A549 (cell line): ENCODE results near the gene PDF. TPM values are rescaled to one million over a fixed set of nuclear protein-coding genes. Genes with fewer than 3 reads are reported as not detected.

Experiments
- ATAC-seq, 2 experiments: fragments of 200-7000 bp in 1 of 2; fragments of >200 bp in 1 of 2; cut with Nextera tagmentation in 1 of 2; cut with Tn5 transposase in 1 of 2; 3 replicates each; pipeline versions ENCODE4 v1.8.0 to v1.9.1; 2018 to 2020; ENCODE audit warnings: mild to moderate bottlenecking in 1 of 2, moderate library complexity in 1 of 2
- CTCF ChIA-PET: fragments of 300-600 bp; sonication (Branson Sonifier 250); formaldehyde crosslinking; extraction: SDS; loops from one replicate; lab custom pipeline; 2021; ENCODE audit warnings: antibody characterized with exemption, inconsistent platforms; lab: Yijun Ruan, JAX
- POLR2A ChIA-PET: fragments of 350-600 bp; formaldehyde crosslinking; extraction: SDS; loops from one replicate; lab custom pipeline; 2021; ENCODE audit warnings: antibody characterized with exemption, inconsistent platforms; lab: Yijun Ruan, JAX
- DNase-seq, 2 experiments: peaks; one replicate each; pipeline versions ENCODE4 v3.0.0 to v3.0.0-alpha.2; 2011 to 2016; ENCODE audit warnings: low read depth in 1 of 2, low spot score in 1 of 2
- FAIRE-seq: peaks from 2 replicates; lab custom pipeline; 2011; peaks lifted over from hg19 to GRCh38; lab: Jason Lieb, UNC
- H3K27ac ChIP-seq, 2 experiments: fragments of >200 bp; sonication (Bioruptor Twin); formaldehyde crosslinking; 3 replicates each; pipeline ENCODE4 v1.5.1; 2016 to 2017
- H3K4me1 ChIP-seq: fragments of >200 bp; sonication (Bioruptor Twin); formaldehyde crosslinking; 3 replicates; pipeline ENCODE4 v1.6.1; 2016
- H3K4me2 ChIP-seq: fragments of >200 bp; sonication (Bioruptor Twin); formaldehyde crosslinking; 3 replicates; pipeline ENCODE4 v1.6.1; 2016
- H3K4me3 ChIP-seq: fragments of >200 bp; sonication (Bioruptor Twin); formaldehyde crosslinking; 3 replicates; pipeline ENCODE4 v1.5.1; 2016
- H3K9me3 ChIP-seq: fragments of >200 bp; sonication (Bioruptor Twin); formaldehyde crosslinking; 3 replicates; pipeline ENCODE4 v1.6.1; 2016
- CBX2 ChIP-seq: fragments of 200-600 bp; sonication (generic); IDR thresholded peaks from 2 replicates; pipeline ENCODE4 v1.6.1; 2016; ENCODE audit warnings: low read depth, mild to moderate bottlenecking, borderline replicate concordance
- CBX8 ChIP-seq: fragments of 200-600 bp; sonication (generic); IDR thresholded peaks from 2 replicates; pipeline ENCODE4 v1.6.1; 2016
- CEBPB ChIP-seq, 2 experiments: fragments of >200 bp in 1 of 2; sonication (Bioruptor Twin) in 1 of 2; formaldehyde crosslinking in 1 of 2; IDR thresholded peaks; 2 replicates each; pipeline ENCODE4 v1.6.1; 2012 to 2016
- CHD2 ChIP-seq: fragments of 150-350 bp; IDR thresholded peaks from 2 replicates; pipeline ENCODE4 v1.6.1; 2014; ENCODE audit warnings: low read length; ENCODE audit not compliant: partially characterized antibody
- CHD4 ChIP-seq: fragments of 200-600 bp; sonication (generic); IDR thresholded peaks from 2 replicates; pipeline ENCODE4 v1.6.1; 2016; ENCODE audit warnings: antibody characterized with exemption, mild to moderate bottlenecking, borderline replicate concordance
- EHF ChIP-seq: fragments of 250-450 bp; sonication (Bioruptor Pico); IDR thresholded peaks from 2 replicates; pipeline ENCODE4 v1.5.0; 2020; ENCODE audit warnings: mild to moderate bottlenecking
- FOXS1 ChIP-seq: fragments of 250-450 bp; sonication (Bioruptor Pico); IDR thresholded peaks from 2 replicates; pipeline ENCODE4 v1.5.0; 2020; ENCODE audit warnings: mild to moderate bottlenecking, moderate library complexity
- GATA3 ChIP-seq: IDR thresholded peaks from 2 replicates; pipeline ENCODE4 v1.6.1; 2012; ENCODE audit warnings: borderline replicate concordance
- HOXA7 ChIP-seq: fragments of 250-450 bp; sonication (Bioruptor Pico); IDR thresholded peaks from 2 replicates; pipeline ENCODE4 v1.5.0; 2020; ENCODE audit warnings: mild to moderate bottlenecking, moderate library complexity
- JUN ChIP-seq, 2 experiments: fragments of >200 bp; sonication (Bioruptor Twin); formaldehyde crosslinking; IDR thresholded peaks; 2 replicates in 1 of 2; 3 replicates in 1 of 2; pipeline ENCODE4 v1.6.1; 2016 to 2017
- KDM5A ChIP-seq: fragments of 200-600 bp; sonication (generic); IDR thresholded peaks from 2 replicates; pipeline ENCODE4 v1.6.1; 2016; ENCODE audit warnings: antibody characterized with exemption, mild to moderate bottlenecking
- MAFK ChIP-seq: fragments of 450-650 bp; IDR thresholded peaks from 2 replicates; pipeline ENCODE4 v1.6.1; 2014; ENCODE audit not compliant: partially characterized antibody
- MAZ ChIP-seq: fragments of 150-350 bp; IDR thresholded peaks from 2 replicates; pipeline ENCODE4 v1.6.1; 2014; ENCODE audit warnings: antibody characterized with exemption, low read depth, low read length, borderline replicate concordance
- MYC ChIP-seq: IDR thresholded peaks from 2 replicates; pipeline ENCODE4 v1.6.1; 2012; ENCODE audit warnings: mild to moderate bottlenecking, inconsistent platforms, low read length, improper control_type of control experiment, borderline replicate concordance
- NFE2L2 ChIP-seq: fragments of 150-350 bp; conservative IDR thresholded peaks from 2 replicates; pipeline ENCODE4 v1.6.1; 2014; ENCODE audit warnings: low read length
- NPAS2 ChIP-seq: fragments of 250-450 bp; sonication (Bioruptor Pico); IDR thresholded peaks from 2 replicates; pipeline ENCODE4 v1.8.0; 2022; ENCODE audit warnings: mild to moderate bottlenecking, moderate library complexity, borderline replicate concordance
- POLR2A ChIP-seq: IDR thresholded peaks from 2 replicates; pipeline ENCODE4 v1.6.1; 2012; ENCODE audit warnings: mild to moderate bottlenecking, low read length
- RAD21 ChIP-seq, 2 experiments: fragments of >200 bp in 1 of 2; sonication (Bioruptor Twin) in 1 of 2; formaldehyde crosslinking in 1 of 2; IDR thresholded peaks in 1 of 2; conservative IDR thresholded peaks in 1 of 2; 2 replicates in 1 of 2; 3 replicates in 1 of 2; pipeline ENCODE4 v1.6.1; 2012 to 2018; ENCODE audit warnings: inconsistent platforms in 1 of 2
- RCOR1 ChIP-seq: fragments of 150-350 bp; IDR thresholded peaks from 2 replicates; pipeline ENCODE4 v1.6.1; 2014; ENCODE audit warnings: antibody characterized with exemption, low read length, low read depth
- TFCP2L1 ChIP-seq: fragments of 250-450 bp; sonication (Bioruptor Pico); IDR thresholded peaks from 2 replicates; pipeline ENCODE4 v1.5.0; 2021; ENCODE audit warnings: mild to moderate bottlenecking
- ZNF302 ChIP-seq: fragments of 250-450 bp; sonication (Bioruptor Pico); IDR thresholded peaks from 2 replicates; pipeline ENCODE4 v1.9.0; 2021; ENCODE audit warnings: inconsistent platforms, mild to moderate bottlenecking, moderate library complexity
- WGBS: methylation state at CpG from one replicate; pipeline ENCODE4 v1.1.6; 2017; ENCODE audit errors: missing lambda C conversion rate; 5-methylcytosine and 5-hydroxymethylcytosine counted together
- polyA plus RNA-seq, 4 experiments: library from polyadenylated mRNA; depleted of rRNA in 3 of 4; stranded (reverse); fragments of >200 nt; fragmentation: RNase III in 1 of 4; extraction: RNeasy Plus Mini Kit Qiagen cat#74134 plus additional on column Dnase treatment in 1 of 4; gene quantifications; 2 replicates in 3 of 4; 3 replicates in 1 of 4; pipeline ENCODE4 v1.2.3, GENCODE V29; 2011 to 2017
- TF ChIP-seq, protein P1 (sequence below): fragments of 250-450 bp; sonication (Bioruptor Pico); IDR thresholded peaks from 2 replicates; pipeline ENCODE4 v1.5.0; 2021; ENCODE audit warnings: mild to moderate bottlenecking, moderate library complexity, borderline replicate concordance
- TF ChIP-seq, protein P2 (sequence below): fragments of 150-350 bp; IDR thresholded peaks from 2 replicates; pipeline ENCODE4 v1.6.1; 2014; ENCODE audit warnings: low read depth, mild to moderate bottlenecking, low read length
- TF ChIP-seq, protein P3 (sequence below): IDR thresholded peaks from 2 replicates; pipeline ENCODE4 v1.6.1; 2012; ENCODE audit warnings: low read depth, borderline replicate concordance
- TF ChIP-seq, protein P4 (sequence below): fragments of 250-450 bp; sonication (Bioruptor Pico); IDR thresholded peaks from 2 replicates; pipeline ENCODE4 v1.5.0; 2020; ENCODE audit warnings: low read depth, mild to moderate bottlenecking, moderate library complexity
- TF ChIP-seq, protein P5 (sequence below): fragments of >200 bp; sonication (Bioruptor Twin); formaldehyde crosslinking; IDR thresholded peaks from 2 replicates; pipeline ENCODE4 v1.6.1; 2016

Gene PDF
- polyA plus RNA-seq, 2 of the 4 experiments (the other 2 are of a cell fraction), result 16.1 to 29.1 TPM

DNA sequence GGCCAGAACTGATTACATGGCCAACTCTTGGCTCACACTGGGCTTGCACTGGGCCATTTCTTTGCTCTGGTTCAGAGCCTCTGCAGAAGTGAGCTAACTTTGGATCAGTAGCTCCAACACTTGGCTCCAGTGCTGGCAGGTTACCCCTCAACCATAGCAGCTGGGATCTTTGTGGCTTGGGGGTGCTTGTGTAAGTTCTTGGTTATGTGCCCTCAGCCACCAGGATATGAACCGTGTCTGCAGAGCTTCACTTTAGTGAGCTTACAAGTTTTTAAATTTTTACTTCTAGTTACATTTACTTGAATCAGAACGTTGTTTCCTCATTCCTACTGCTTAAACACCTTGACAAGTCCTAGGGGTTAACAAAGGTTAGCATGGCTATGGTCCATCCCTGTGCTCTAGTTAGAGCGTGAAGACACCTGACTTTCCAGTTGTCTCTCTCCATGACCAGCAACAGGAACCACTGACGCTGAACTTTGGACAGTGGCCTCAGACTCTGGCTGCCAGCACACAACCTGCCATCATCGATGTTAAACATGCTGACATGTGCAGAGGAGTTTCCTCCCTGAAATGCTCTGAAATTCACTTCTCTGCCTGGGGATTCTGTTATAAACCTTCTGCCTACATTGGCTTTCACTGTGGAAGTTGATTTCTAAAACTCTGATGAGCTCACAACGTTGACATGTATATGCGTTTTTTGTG lies 4.1 kb downstream of the PDF start:
- TF ChIP-seq TFCP2L1 (CRISPR knock-in tag) (no peak), MYC (no peak), HOXA7 (CRISPR knock-in tag) (no peak), POLR2A (no peak), MAFK (no peak), KDM5A (no peak), FOXS1 (CRISPR knock-in tag) (no peak), CHD4 (no peak)
- TF ChIP-seq, protein P1, sequence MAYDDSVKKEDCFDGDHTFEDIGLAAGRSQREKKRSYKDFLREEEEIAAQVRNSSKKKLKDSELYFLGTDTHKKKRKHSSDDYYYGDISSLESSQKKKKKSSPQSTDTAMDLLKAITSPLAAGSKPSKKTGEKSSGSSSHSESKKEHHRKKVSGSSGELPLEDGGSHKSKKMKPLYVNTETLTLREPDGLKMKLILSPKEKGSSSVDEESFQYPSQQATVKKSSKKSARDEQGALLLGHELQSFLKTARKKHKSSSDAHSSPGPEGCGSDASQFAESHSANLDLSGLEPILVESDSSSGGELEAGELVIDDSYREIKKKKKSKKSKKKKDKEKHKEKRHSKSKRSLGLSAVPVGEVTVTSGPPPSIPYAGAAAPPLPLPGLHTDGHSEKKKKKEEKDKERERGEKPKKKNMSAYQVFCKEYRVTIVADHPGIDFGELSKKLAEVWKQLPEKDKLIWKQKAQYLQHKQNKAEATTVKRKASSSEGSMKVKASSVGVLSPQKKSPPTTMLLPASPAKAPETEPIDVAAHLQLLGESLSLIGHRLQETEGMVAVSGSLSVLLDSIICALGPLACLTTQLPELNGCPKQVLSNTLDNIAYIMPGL, result no peak
- TF ChIP-seq, protein P2, sequence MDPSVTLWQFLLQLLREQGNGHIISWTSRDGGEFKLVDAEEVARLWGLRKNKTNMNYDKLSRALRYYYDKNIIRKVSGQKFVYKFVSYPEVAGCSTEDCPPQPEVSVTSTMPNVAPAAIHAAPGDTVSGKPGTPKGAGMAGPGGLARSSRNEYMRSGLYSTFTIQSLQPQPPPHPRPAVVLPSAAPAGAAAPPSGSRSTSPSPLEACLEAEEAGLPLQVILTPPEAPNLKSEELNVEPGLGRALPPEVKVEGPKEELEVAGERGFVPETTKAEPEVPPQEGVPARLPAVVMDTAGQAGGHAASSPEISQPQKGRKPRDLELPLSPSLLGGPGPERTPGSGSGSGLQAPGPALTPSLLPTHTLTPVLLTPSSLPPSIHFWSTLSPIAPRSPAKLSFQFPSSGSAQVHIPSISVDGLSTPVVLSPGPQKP, result no peak
- TF ChIP-seq, protein P3, sequence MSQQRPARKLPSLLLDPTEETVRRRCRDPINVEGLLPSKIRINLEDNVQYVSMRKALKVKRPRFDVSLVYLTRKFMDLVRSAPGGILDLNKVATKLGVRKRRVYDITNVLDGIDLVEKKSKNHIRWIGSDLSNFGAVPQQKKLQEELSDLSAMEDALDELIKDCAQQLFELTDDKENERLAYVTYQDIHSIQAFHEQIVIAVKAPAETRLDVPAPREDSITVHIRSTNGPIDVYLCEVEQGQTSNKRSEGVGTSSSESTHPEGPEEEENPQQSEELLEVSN, result no peak
- no peak overlapping the region for H3K4me3 ChIP-seq
- peak overlapping the region; percentile 99 for H3K4me2 ChIP-seq
- DNase-seq (no peak), FAIRE-seq (no peak), ATAC-seq (no peak)
- ChIA-PET CTCF (interaction anchor here (0.6 to 8.9 kb wide), 5 partner anchors 11 to 798 kb away, joined by 3 to 44 read pairs (median 5); partner anchors contain the start of genes COG8, NIP7 and VPS4A), POLR2A (interaction anchor here (1.1 to 1.7 kb wide), 2 partner anchors 8 to 400 kb away, joined by 4 to 6 read pairs; partner anchors contain the start of gene NQO1)
- no peaks in the 10 kb centered on the region for H3K9me3 ChIP-seq
- 70% methylated on average over 7 of the region's 7 CpGs for WGBS
- H3K4me1 ChIP-seq, result peaks cover 40% of the 10 kb centered on the region
- H3K27ac ChIP-seq, result no peak overlapping the region

DNA sequence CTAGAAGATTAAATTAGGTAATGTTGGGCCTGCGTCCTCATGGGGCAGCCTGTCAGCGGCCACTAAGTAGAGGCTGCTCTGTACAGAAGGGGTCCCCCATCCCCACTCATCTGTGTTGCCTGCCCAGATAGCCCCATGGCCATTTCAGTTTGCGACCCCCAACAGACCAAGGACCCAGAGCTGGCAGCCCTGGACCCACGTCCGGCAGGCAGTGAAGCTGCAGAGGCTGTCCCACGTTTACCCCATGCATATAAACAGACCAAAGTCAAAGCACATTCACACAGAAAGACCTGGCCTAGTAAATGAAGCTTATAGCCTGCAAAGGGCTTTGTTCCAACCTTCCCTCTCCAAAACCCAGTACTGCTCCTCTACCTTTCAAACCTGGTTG lies 4.6 kb downstream of the PDF start:
- Histone ChIP-seq H3K4me3 (no peak overlapping the region), H3K4me2 (no peak overlapping the region; the same call in 2 of the 3 replicates), H3K9me3 (no peaks in the 10 kb centered on the region), H3K27ac (no peak overlapping the region), H3K4me1 (peaks cover 37% of the 10 kb centered on the region)
- TF ChIP-seq CHD2 (no peak), RAD21 (conservative IDR thresholded peaks at IDR 0.05 in 1 of 2, IDR thresholded peaks at IDR 0.05 in 1 of 2) (no peak), GATA3 (no peak), NFE2L2 (no peak), EHF (no peak), MAZ (no peak), ZNF302 (no peak), POLR2A (no peak), CEBPB (IDR thresholded peaks at IDR 0.05) (no peak), CBX8 (no peak), JUN (IDR thresholded peaks at IDR 0.05) (no peak), NPAS2 (CRISPR knock-in tag) (no peak), CBX2 (no peak), MYC (no peak), RCOR1 (no peak)
- TF ChIP-seq, protein P3, result no peak
- TF ChIP-seq, protein P4, sequence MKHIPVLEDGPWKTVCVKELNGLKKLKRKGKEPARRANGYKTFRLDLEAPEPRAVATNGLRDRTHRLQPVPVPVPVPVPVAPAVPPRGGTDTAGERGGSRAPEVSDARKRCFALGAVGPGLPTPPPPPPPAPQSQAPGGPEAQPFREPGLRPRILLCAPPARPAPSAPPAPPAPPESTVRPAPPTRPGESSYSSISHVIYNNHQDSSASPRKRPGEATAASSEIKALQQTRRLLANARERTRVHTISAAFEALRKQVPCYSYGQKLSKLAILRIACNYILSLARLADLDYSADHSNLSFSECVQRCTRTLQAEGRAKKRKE (CRISPR knock-in tag), result no peak
- TF ChIP-seq, protein P5, sequence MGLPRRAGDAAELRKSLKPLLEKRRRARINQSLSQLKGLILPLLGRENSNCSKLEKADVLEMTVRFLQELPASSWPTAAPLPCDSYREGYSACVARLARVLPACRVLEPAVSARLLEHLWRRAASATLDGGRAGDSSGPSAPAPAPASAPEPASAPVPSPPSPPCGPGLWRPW, result no peak
- no peak for DNase-seq
- 94% methylated on average over 6 of the region's 6 CpGs for WGBS
- ChIA-PET CTCF (interaction anchor here (0.6 to 8.9 kb wide), 6 partner anchors 8 to 798 kb away, joined by 3 to 44 read pairs (median 6); partner anchors contain the start of genes COG8, NIP7 and VPS4A), POLR2A (interaction anchor here (1.1 to 1.7 kb wide), 2 partner anchors 8 to 401 kb away, joined by 4 to 6 read pairs; partner anchors contain the start of gene NQO1)
- no peak for FAIRE-seq
- ATAC-seq, result no peak
